ENCODE measurements around the gene TM9SF1.

Gene TM9SF1

DNA sequence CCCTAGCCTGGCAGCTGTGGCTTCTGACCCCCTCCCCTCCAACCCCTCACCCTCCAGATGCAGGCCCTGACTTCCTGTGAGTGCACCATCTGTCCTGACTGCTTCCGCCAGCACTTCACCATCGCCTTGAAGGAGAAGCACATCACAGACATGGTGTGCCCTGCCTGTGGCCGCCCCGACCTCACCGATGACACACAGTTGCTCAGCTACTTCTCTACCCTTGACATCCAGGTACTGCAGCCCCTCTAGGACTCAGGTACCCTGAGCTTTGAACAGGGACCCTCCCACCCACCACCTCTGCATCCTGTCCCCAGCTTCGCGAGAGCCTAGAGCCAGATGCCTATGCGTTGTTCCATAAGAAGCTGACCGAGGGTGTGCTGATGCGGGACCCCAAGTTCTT is 40.1 kb downstream of the TM9SF1 start:
- DNase-seq, result no peak
- H3K36me3 ChIP-seq (replicated peaks), result peaks cover 70% of the 10 kb centered on the region

DNA sequence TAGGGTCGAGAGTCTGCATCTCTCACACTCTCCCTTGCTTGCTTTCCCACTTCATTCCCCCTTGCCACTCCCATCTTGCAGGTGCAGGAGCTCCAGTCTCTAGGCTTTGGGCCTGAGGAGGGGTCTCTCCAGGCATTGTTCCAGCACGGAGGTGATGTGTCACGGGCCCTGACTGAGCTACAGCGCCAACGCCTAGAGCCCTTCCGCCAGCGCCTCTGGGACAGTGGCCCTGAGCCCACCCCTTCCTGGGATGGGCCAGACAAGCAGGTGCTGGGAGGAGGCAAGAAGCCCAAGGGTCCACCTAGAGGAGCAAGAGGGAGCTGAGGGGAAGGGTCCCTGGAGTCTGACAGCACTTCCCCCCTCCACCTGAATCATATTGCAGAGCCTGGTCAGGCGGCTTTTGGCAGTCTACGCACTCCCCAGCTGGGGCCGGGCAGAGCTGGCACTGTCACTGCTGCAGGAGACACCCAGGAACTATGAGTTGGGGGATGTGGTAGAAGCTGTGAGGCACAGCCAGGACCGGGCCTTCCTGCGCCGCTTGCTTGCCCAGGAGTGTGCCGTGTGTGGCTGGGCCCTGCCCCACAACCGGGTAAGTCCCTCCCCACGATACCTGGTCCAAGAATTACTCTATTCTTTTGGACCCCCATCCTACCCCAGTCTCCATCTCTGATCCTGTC is 43.7 kb downstream of the TM9SF1 start:
- in situ Hi-C loops (cut with HindIII; ENCODE audit: low pct_ligation_motif_present, low sequenced_read_pairs), result no loop called here
- no peak overlapping the region for H3K27ac ChIP-seq

More for the DNA sequence above, 40.1 kb downstream of the TM9SF1 start:
- Histone ChIP-seq H3K4me3 (ENCODE audit: low read depth, low read length) (no peak overlapping the region), H3K27me3 (replicated peaks) (no peaks in the 10 kb centered on the region), H3K27ac (no peak overlapping the region)
- TF ChIP-seq, protein P1, sequence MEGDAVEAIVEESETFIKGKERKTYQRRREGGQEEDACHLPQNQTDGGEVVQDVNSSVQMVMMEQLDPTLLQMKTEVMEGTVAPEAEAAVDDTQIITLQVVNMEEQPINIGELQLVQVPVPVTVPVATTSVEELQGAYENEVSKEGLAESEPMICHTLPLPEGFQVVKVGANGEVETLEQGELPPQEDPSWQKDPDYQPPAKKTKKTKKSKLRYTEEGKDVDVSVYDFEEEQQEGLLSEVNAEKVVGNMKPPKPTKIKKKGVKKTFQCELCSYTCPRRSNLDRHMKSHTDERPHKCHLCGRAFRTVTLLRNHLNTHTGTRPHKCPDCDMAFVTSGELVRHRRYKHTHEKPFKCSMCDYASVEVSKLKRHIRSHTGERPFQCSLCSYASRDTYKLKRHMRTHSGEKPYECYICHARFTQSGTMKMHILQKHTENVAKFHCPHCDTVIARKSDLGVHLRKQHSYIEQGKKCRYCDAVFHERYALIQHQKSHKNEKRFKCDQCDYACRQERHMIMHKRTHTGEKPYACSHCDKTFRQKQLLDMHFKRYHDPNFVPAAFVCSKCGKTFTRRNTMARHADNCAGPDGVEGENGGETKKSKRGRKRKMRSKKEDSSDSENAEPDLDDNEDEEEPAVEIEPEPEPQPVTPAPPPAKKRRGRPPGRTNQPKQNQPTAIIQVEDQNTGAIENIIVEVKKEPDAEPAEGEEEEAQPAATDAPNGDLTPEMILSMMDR (IDR thresholded peaks at IDR 0.05; ENCODE audit: low read depth, low read length, missing control alignments), result no peak
- in situ Hi-C loops (cut with HindIII; ENCODE audit: low pct_ligation_motif_present, low sequenced_read_pairs), result no loop called here

DNA sequence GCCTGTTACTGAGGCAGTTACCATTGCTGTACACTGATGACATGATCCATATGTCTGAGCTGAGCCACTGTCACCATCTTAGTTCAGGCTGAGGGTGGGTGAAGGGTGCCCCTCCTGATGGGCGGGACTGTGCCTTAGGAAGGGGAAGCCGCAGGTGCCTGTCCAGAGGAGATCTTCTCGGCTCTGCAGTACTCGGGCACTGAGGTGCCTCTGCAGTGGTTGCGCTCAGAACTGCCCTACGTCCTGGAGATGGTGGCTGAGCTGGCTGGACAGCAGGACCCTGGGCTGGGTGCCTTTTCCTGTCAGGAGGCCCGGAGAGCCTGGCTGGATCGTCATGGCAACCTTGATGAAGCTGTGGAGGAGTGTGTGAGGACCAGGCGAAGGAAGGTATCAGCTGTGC is 44.2 kb downstream of the TM9SF1 start:
- in situ Hi-C loops (cut with HindIII; ENCODE audit: low pct_ligation_motif_present, low sequenced_read_pairs), result no loop called here
- Histone ChIP-seq H3K27ac (no peak overlapping the region), H3K27me3 (replicated peaks) (no peaks in the 10 kb centered on the region), H3K36me3 (replicated peaks) (peaks cover 49% of the 10 kb centered on the region), H3K4me3 (ENCODE audit: low read depth, low read length) (no peak overlapping the region)
- TF ChIP-seq, protein P1 (IDR thresholded peaks at IDR 0.05; ENCODE audit: low read depth, low read length, missing control alignments), result no peak
- DNase-seq, result no peak

More for the DNA sequence above, 43.7 kb downstream of the TM9SF1 start:
- H3K27me3 ChIP-seq (replicated peaks), result no peaks in the 10 kb centered on the region
- TF ChIP-seq, protein P1 (IDR thresholded peaks at IDR 0.05; ENCODE audit: low read depth, low read length, missing control alignments), result no peak
- peaks cover 54% of the 10 kb centered on the region for H3K36me3 ChIP-seq (replicated peaks)
- H3K4me3 ChIP-seq (ENCODE audit: low read depth, low read length), result no peak overlapping the region
- DNase-seq, result no peak

DNA sequence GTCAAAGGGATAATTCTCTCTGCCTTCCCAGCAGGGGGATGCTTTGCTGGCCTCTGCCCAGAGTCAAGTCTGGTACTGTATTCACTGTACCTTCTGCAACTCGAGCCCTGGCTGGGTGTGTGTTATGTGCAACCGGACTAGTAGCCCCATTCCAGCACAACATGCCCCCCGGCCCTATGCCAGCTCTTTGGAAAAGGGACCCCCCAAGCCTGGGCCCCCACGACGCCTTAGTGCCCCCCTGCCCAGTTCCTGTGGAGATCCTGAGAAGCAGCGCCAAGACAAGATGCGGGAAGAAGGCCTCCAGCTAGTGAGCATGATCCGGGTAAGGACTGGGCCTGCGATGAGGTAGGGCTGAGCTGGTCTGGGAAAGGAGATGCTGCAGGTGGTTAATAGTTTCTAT is 44.7 kb downstream of the TM9SF1 start:
- DNase-seq, result no peak
- Histone ChIP-seq H3K36me3 (replicated peaks) (peaks cover 44% of the 10 kb centered on the region), H3K4me3 (ENCODE audit: low read depth, low read length) (no peak overlapping the region), H3K27me3 (replicated peaks) (no peaks in the 10 kb centered on the region), H3K27ac (no peak overlapping the region)
- TF ChIP-seq, protein P1 (IDR thresholded peaks at IDR 0.05; ENCODE audit: low read depth, low read length, missing control alignments), result no peak
- in situ Hi-C loops (cut with HindIII; ENCODE audit: low pct_ligation_motif_present, low sequenced_read_pairs), result no loop called here

DNA sequence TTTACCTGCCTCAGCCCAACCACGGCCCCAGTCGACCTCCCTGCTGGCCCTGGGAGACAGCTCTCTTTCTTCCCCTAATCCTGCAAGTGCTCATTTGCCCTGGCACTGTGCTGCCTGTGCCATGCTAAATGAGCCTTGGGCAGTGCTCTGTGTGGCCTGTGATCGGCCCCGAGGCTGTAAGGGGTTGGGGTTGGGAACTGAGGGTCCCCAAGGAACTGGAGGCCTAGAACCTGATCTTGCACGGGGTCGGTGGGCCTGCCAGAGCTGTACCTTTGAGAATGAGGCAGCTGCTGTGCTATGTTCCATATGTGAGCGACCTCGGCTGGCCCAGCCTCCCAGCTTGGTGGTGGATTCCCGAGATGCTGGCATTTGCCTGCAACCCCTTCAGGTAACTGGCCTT is 45.2 kb downstream of the TM9SF1 start:
- in situ Hi-C loops (cut with HindIII; ENCODE audit: low pct_ligation_motif_present, low sequenced_read_pairs), result no loop called here
- Histone ChIP-seq H3K27ac (no peak overlapping the region), H3K4me3 (ENCODE audit: low read depth, low read length) (no peak overlapping the region), H3K27me3 (replicated peaks) (no peaks in the 10 kb centered on the region), H3K36me3 (replicated peaks) (peaks cover 39% of the 10 kb centered on the region)
- TF ChIP-seq, protein P1 (IDR thresholded peaks at IDR 0.05; ENCODE audit: low read depth, low read length, missing control alignments), result no peak
- no peak for DNase-seq

All from brain microvascular endothelial cell (primary cell).